Activated T-helper 1 cell treated with Interleukin-2 at 50 U/mL for 16 hours (primary cell): ENCODE measurements around the gene CADPS.

ENCODE experiments used
- DNase-seq: peaks from one replicate; pipeline ENCODE4 v3.0.0-alpha.2; 2020; ENCODE audit warnings: low read depth

Gene CADPS

GRCh38 chr3:62874711-62875557 is at the start of gene CADPS:
Gene CADPS, minus strand, starts transcription at chr3:62875416. Its CDS starts 387 bp downstream, at chr3:62875029.
- DNase-seq = no peak

- no peak for DNase-seq
Measured at GRCh38 chr3:62923066-62923465, 47.9 kb upstream of the CADPS start.

GRCh38 chr3:62922326-62922725 is 47.1 kb upstream of the CADPS start:
- no peak for DNase-seq

GRCh38 chr3:62920466-62920784 is 45.2 kb upstream of the CADPS start:
- no peak for DNase-seq

- no peak for DNase-seq
Measured at GRCh38 chr3:62919784-62920465, 44.7 kb upstream of the CADPS start.

- no peak for DNase-seq
Measured at GRCh38 chr3:62918777-62919176, 43.6 kb upstream of the CADPS start.

GRCh38 chr3:62918131-62918530 is 42.9 kb upstream of the CADPS start:
- DNase-seq = no peak

GRCh38 chr3:62911526-62911925 is 36.3 kb upstream of the CADPS start:
- DNase-seq = no peak

- DNase-seq = no peak
Measured at GRCh38 chr3:62905331-62905730, 30.1 kb upstream of the CADPS start.

- no peak for DNase-seq
Measured at GRCh38 chr3:62898530-62899496, 23.6 kb upstream of the CADPS start.

GRCh38 chr3:62895901-62896300 is 20.7 kb upstream of the CADPS start:
- no peak for DNase-seq

- DNase-seq = no peak
Measured at GRCh38 chr3:62892951-62893350, 17.7 kb upstream of the CADPS start.

- no peak for DNase-seq
Measured at GRCh38 chr3:62892045-62892444, 16.8 kb upstream of the CADPS start.

GRCh38 chr3:62888778-62889177 is 13.6 kb upstream of the CADPS start:
- no peak for DNase-seq

GRCh38 chr3:62888180-62888579 is 13.0 kb upstream of the CADPS start:
- DNase-seq = no peak

- no peak for DNase-seq
Measured at GRCh38 chr3:62885136-62885535, 9.9 kb upstream of the CADPS start.

GRCh38 chr3:62884096-62884870 is 9.1 kb upstream of the CADPS start:
- no peak for DNase-seq

- no peak for DNase-seq
Measured at GRCh38 chr3:62882676-62883200, 7.5 kb upstream of the CADPS start.

- DNase-seq = no peak
Measured at GRCh38 chr3:62876064-62876463, 848 bp upstream of the CADPS start.

GRCh38 chr3:62875558-62876002 is 364 bp upstream of the CADPS start:
- DNase-seq = no peak
